ENCODE results near the gene PRPSAP2.

DNA sequence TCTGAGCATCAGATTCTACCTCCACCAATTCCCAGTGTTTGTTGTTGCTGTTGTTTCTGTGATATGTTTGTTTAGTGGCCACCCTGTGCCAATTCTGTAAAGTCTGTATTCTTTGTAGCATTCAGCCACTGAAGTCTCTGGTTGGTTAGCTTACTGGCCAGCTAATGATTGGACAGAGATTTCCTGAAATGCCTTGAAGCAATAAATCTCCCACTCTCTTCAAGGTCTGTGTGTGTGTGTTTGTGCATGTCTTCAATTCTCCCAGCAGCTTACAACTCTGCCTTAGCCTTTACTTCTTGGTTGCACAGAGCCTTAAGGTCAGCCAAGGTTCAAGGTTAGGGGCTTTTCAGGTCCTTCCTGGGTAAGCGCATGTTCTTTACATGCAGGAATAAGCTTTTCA lies 38.2 kb downstream of the PRPSAP2 start:
- TF ChIP-seq SIN3A (conservative IDR thresholded peaks at IDR 0.05 in 1 of 2, IDR thresholded peaks at IDR 0.05 in 1 of 2; ENCODE audit: low read depth in 1 of 2, low read length in 2 of 2): no peak
- TF ChIP-seq YY1 (IDR thresholded peaks at IDR 0.05; ENCODE audit: low read depth, low read length): no peak
- no peak for TF ChIP-seq TCF12 (IDR thresholded peaks at IDR 0.05; ENCODE audit: low read depth, low read length)
- no peak for TF ChIP-seq EP300 (IDR thresholded peaks at IDR 0.05; ENCODE audit: borderline replicate concordance in 1 of 2, low read depth in 2 of 2, low read length in 2 of 2)
- no peak for TF ChIP-seq EZH2 (IDR thresholded peaks at IDR 0.05; ENCODE audit: low read depth, low read length, severe bottlenecking)
- no peak for TF ChIP-seq KDM1A (IDR thresholded peaks at IDR 0.05; ENCODE audit: borderline replicate concordance, low read length)
- no peak for TF ChIP-seq POLR2AphosphoS5 (IDR thresholded peaks at IDR 0.05; ENCODE audit: low read depth, low read length)
- TF ChIP-seq RAD21 (IDR thresholded peaks at IDR 0.05 in 1 of 2, conservative IDR thresholded peaks at IDR 0.05 in 1 of 2; ENCODE audit: low read depth in 2 of 2, low read length in 2 of 2): no peak
- TF ChIP-seq, protein P1, sequence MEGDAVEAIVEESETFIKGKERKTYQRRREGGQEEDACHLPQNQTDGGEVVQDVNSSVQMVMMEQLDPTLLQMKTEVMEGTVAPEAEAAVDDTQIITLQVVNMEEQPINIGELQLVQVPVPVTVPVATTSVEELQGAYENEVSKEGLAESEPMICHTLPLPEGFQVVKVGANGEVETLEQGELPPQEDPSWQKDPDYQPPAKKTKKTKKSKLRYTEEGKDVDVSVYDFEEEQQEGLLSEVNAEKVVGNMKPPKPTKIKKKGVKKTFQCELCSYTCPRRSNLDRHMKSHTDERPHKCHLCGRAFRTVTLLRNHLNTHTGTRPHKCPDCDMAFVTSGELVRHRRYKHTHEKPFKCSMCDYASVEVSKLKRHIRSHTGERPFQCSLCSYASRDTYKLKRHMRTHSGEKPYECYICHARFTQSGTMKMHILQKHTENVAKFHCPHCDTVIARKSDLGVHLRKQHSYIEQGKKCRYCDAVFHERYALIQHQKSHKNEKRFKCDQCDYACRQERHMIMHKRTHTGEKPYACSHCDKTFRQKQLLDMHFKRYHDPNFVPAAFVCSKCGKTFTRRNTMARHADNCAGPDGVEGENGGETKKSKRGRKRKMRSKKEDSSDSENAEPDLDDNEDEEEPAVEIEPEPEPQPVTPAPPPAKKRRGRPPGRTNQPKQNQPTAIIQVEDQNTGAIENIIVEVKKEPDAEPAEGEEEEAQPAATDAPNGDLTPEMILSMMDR (IDR thresholded peaks at IDR 0.05; ENCODE audit: control extremely low read depth in 1 of 3, insufficient read depth in 1 of 3, low read depth in 1 of 3, low read length in 3 of 3): no peak

All from H1 (cell line).